Body of pancreas (tissue), 4 donors: Measurements from ENCODE around the gene MPDU1.

ENCODE experiments used
- CTCF ChIP-seq, 7 experiments: fragments of 450-650 bp in 4 of 7; fragments of 200-600 bp in 3 of 7; sonication (generic) in 3 of 7; IDR thresholded peaks; one replicate each; pipeline ENCODE4 v1.5.1; 2016 to 2019; ENCODE audit warnings: antibody characterized with exemption in 7 of 7
- POLR2A ChIP-seq, 3 donors: fragments of 450-650 bp; IDR thresholded peaks; one replicate each; pipeline ENCODE4 v1.6.1; 2016; ENCODE audit warnings: antibody characterized with exemption in 3 of 3, mild to moderate bottlenecking in 2 of 3

- no peak for TF ChIP-seq CTCF (IDR thresholded peaks at IDR 0.05)
- TF ChIP-seq POLR2A (IDR thresholded peaks at IDR 0.05), result no peak
Measured at GRCh38 chr17:7556627-7557026, 27.0 kb upstream of the MPDU1 start.
